Heart left ventricle (tissue), 13 donors: ENCODE results near the gene ELOA2.
"Not testable (repeated sequence)": the region's sequence is repeated elsewhere in the genome, so short reads cannot be mapped to it uniquely, and the experiment has no call there.

Experiments used
- CTCF ChIP-seq, 12 donors: fragments of 200-600 bp; sonication (generic) in 4 of 12; IDR thresholded peaks; one replicate each; pipeline versions ENCODE4 v1.5.0 to v1.8.0; 2018 to 2022; ENCODE audit warnings: antibody characterized with exemption in 12 of 12, mild to moderate bottlenecking in 5 of 12
- POLR2A ChIP-seq, 2 donors: fragments of 450-650 bp; IDR thresholded peaks; one replicate each; pipeline ENCODE4 v1.6.1; 2017; ENCODE audit warnings: antibody characterized with exemption in 2 of 2, mild to moderate bottlenecking in 2 of 2, moderate library complexity in 2 of 2
- donor health status: ischemic (EF 13 %, LVEDD 7.1; RV severe dilation, severe dysfunction).
- donor health status: DM: no; HTN: yes; CAD: no.
- donor health status: DM: no; HTN: no; CAD: no.
- donor health status: ischemic (EF 25% LVEDD 6.9; RV normal size, moderate dysfunction).
- donor health status: ischemic (EF 25% LVEDD 5.7; RV mildly dilated, moderate dysfunction).
- donor health status: ischemic (EF 35%, LVEDD 5.7; RV mildly dilated, moderate dysfunction).
- donor health status: nonischemic (EF 11% LVEDD 7.7; RV severe dilation, severe dysfunction).
- donor health status: DM: yes; HTN: yes; CAD: no.
- donor health status: PGD.
- donor health status: ischemic (EF 29% LVEDD 5.4; RV normal size, mild dysfunction).
- donor health status: nonischemic (EF 23%, LVEDD 6.1; RV moderate dilation, normal function).

- not testable (repeated sequence) for TF ChIP-seq CTCF, POLR2A (IDR thresholded peaks at IDR 0.05)
Observed at GRCh38 chr18:47022821-47023220, 12.6 kb downstream of the ELOA2 start.
